SJCRH30 (cell line): ENCODE measurements around the gene BANF2. TPM values are rescaled to one million over a fixed set of nuclear protein-coding genes. Genes with fewer than 3 reads are reported as not detected.
"Not testable (repeated sequence)": the region's sequence is repeated elsewhere in the genome, so short reads cannot be mapped to it uniquely, and the experiment has no call there.

Source experiments
- DNase-seq, 2 experiments: peaks; one replicate each; pipeline ENCODE4 v3.0.0-alpha.2; 2015 to 2020
- H3K27ac ChIP-seq: fragments of 250-450 bp; sonication (Bioruptor Pico); 2 replicates; pipeline ENCODE4 v1.5.1; 2020; ENCODE audit warnings: mild to moderate bottlenecking, moderate library complexity
- H3K27me3 ChIP-seq: fragments of 250-450 bp; sonication (Bioruptor Pico); 2 replicates; pipeline ENCODE4 v1.5.1; 2020; ENCODE audit warnings: mild to moderate bottlenecking, moderate library complexity
- H3K36me3 ChIP-seq: fragments of 250-450 bp; sonication (Bioruptor Pico); 2 replicates; pipeline ENCODE4 v1.5.1; 2020; ENCODE audit warnings: mild to moderate bottlenecking, moderate library complexity
- H3K4me1 ChIP-seq: fragments of 250-450 bp; sonication (Bioruptor Pico); 2 replicates; pipeline ENCODE4 v1.5.1; 2020; ENCODE audit warnings: mild to moderate bottlenecking, moderate library complexity
- H3K4me3 ChIP-seq: fragments of 250-450 bp; sonication (Bioruptor Pico); 2 replicates; pipeline ENCODE4 v1.5.1; 2020; ENCODE audit warnings: mild to moderate bottlenecking, moderate library complexity
- H3K9me3 ChIP-seq: fragments of 250-450 bp; sonication (Bioruptor Pico); replicated peaks from 2 replicates; pipeline ENCODE4 v1.5.1; 2020; ENCODE audit warnings: mild to moderate bottlenecking, moderate library complexity
- total RNA-seq: library from RNA; depleted of rRNA; stranded (reverse); fragments of >200 nt; shearing (Covaris generic); gene quantifications from 2 replicates; pipeline ENCODE4 v1.2.3, GENCODE V29; 2014

Gene BANF2
- total RNA-seq, 1 experiment from 2014 or later, result not detected

DNA sequence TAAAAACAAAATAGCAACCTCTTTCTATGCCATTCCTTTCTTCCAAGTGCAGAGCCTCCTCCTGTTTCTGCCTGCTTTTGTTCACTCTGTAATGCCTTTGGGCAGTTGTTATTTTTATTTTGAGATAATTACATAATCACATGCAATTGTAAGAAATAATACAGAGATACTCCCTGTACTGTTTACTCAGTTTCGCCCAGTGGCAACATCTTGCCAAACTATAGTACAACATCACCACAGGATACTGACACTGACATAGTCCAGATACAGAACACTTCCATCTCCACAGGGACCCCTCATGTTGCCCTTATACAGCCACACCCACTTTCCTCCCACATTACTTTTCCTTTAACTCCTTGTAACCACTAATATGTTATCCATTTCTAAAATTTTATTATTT, 59.7 kb downstream of the BANF2 start:
- no peaks in the 10 kb centered on the region for H3K9me3 ChIP-seq
- peaks cover 3% of the 10 kb centered on the region; the same call in 1 of the 2 replicates for H3K27me3 ChIP-seq
- H3K4me3 ChIP-seq, result no peak overlapping the region
- no peak for DNase-seq
- no peaks in the 10 kb centered on the region for H3K4me1 ChIP-seq
- no peaks in the 10 kb centered on the region for H3K36me3 ChIP-seq
- H3K27ac ChIP-seq, result no peak overlapping the region

DNA sequence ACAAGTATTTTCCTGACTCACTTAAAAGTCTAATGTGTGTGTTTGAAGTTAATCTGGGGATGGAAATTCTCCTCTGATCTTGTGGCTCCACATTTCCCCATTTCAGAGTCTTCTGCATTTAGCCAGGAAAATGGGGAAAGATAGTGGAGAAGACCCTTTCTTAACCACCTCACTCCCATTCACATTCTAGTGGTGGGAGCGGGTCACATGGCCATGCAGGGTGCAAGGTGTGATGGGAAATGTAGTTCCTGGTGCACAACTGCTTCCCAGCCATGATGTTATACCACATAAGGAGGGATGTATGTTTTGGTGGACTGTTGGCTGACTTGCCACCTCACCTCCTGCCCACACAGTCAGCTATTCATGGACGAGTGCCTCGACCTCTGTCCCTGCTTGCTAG, 61.8 kb downstream of the BANF2 start:
- Histone ChIP-seq H3K4me3 (no peak overlapping the region), H3K36me3 (no peaks in the 10 kb centered on the region), H3K27ac (no peak overlapping the region), H3K4me1 (no peaks in the 10 kb centered on the region), H3K9me3 (no peaks in the 10 kb centered on the region), H3K27me3 (no peaks in the 10 kb centered on the region; the same call in 1 of the 2 replicates)
- peak in 1 of 2 experiments; percentile 14 for DNase-seq

DNA sequence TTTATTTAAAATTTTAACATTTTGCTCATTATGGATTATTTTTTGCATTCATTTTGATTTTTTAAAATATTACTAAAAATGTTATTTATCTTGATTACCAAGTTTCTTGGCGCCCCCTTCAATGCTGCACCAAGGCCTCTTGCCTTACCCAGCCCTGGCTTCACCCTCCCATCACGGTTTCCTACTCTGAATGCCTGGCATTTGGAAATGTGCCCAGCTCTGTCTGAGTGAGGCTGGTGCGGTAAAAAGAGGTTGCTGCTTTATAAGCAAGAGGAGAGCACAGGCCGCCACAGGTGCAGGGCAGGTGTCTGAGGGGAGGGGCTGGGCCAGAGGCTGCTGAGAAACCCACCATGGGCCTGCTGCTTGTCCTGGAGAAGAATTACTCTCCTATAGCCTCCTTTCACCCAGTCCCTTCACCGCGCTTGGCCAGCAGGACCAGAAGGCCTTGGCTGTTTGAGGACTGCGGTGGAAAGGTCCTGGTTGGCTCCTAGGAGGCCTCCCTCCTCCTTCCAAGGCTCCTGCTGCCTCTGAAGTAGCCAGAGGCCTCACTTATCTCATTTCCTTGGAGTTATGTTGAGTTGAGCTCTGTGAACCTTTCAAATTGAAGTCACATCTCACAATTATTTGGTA, 62.6 kb downstream of the BANF2 start:
- Histone ChIP-seq H3K9me3 (no peaks in the 10 kb centered on the region), H3K27me3 (no peaks in the 10 kb centered on the region), H3K27ac (no peak overlapping the region), H3K36me3 (no peaks in the 10 kb centered on the region), H3K4me1 (no peaks in the 10 kb centered on the region), H3K4me3 (no peak overlapping the region)
- DNase-seq, result no peak

DNA sequence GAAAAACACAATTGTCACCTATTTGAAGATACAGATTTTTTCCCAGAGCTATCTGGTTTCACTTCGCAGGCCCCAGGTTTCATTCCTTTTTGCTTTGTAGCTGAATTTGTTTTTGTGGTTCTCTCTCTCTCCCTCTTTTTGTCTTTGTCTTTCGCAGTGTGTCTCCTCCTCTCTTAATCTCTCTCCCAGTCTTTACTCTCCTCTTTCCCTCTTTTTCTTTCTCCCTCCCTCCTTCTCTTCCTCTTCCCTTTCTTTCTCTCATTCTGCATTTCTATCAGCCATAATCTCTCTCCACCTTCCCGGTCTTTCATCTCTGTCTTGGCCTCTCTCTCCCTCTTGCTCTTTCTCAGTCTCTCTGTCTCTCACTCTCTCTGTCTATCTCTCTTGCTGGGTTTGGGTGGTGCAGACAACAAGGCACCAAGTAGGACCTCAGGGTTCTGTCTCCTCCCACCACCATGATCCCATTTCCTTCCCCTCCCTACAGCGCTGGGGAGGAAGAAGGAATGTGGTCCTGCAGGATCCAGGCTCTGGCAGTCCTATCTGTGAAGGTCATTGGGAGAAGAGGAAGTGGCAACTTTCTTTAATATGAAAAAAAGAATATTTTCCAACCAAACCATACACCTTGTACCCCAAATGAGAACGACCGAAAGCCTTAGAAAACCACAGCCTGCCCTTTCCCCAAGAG, 63.2 kb downstream of the BANF2 start:
- H3K27ac ChIP-seq, result no peak overlapping the region
- H3K27me3 ChIP-seq, result no peaks in the 10 kb centered on the region
- H3K36me3 ChIP-seq, result no peaks in the 10 kb centered on the region
- DNase-seq, result no peak
- H3K4me1 ChIP-seq, result no peaks in the 10 kb centered on the region
- no peaks in the 10 kb centered on the region for H3K9me3 ChIP-seq
- no peak overlapping the region for H3K4me3 ChIP-seq

DNA sequence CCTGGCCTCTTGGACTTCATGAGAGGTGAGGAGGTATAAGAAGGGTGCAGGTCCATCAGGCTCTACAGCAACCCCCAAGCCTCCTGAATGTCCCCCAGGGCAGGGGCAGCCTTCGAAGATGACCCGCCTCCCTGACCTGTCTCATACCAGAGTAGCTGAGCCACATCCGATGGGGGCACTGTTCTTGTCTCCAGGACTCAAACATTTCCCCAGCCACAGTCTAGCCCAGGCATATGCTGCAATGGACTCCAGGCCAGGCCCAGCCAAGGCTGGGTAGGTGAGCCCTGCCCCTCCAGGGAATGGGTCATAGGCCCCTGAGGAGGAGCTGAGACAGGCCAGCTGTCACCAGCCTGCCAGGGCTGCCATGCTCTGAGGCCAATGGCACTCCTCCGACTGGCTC, 65.3 kb downstream of the BANF2 start:
- Histone ChIP-seq H3K4me1 (no peaks in the 10 kb centered on the region), H3K27me3 (no peaks in the 10 kb centered on the region), H3K36me3 (no peaks in the 10 kb centered on the region), H3K9me3 (no peaks in the 10 kb centered on the region), H3K4me3 (no peak overlapping the region), H3K27ac (no peak overlapping the region)
- DNase-seq, result no peak

DNA sequence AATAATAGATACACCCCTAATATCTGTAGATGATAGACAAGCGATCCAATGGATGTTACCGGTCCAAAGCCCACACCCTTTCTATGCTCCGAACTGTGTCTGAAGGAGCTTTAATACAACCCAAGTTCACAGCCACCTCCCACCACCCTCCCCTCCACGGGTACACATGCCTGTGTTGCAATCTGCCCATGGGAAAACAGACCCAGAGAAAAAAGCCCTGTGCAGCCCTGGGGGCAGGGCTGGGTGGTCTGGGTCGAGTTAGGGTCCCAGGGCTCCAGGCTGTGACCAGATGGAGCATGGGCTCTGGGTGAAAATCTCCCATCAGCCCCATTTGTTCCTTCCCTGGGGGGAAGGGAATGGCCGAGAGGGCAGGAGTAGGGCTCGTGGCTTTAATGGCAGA, 65.8 kb downstream of the BANF2 start:
- no peak overlapping the region for H3K27ac ChIP-seq
- no peaks in the 10 kb centered on the region for H3K9me3 ChIP-seq
- no peak overlapping the region for H3K4me3 ChIP-seq
- H3K36me3 ChIP-seq, result no peaks in the 10 kb centered on the region
- no peak for DNase-seq
- H3K27me3 ChIP-seq, result no peaks in the 10 kb centered on the region
- no peaks in the 10 kb centered on the region for H3K4me1 ChIP-seq

DNA sequence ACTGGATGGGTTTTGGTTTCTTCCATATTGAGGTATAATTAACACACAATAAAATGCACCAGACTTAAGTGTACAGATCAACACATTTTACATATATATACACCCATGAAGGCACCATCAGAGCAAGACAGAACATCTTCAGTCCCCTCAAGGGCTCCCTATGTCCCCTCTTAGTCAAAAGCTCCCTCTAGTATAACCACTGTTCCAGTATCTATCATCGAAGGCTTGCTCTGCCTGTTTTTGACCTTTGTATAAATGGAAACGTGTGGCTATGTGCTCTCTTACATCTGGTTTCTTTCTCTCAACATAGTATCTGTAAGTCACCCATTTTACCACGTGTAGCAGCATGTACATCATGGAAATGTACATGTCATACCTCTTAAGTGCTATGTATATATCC, 66.5 kb downstream of the BANF2 start:
- H3K4me3 ChIP-seq, result no peak overlapping the region
- no peaks in the 10 kb centered on the region for H3K27me3 ChIP-seq
- no peaks in the 10 kb centered on the region for H3K4me1 ChIP-seq
- no peaks in the 10 kb centered on the region for H3K9me3 ChIP-seq
- no peak for DNase-seq
- H3K36me3 ChIP-seq, result no peaks in the 10 kb centered on the region
- H3K27ac ChIP-seq, result no peak overlapping the region

DNA sequence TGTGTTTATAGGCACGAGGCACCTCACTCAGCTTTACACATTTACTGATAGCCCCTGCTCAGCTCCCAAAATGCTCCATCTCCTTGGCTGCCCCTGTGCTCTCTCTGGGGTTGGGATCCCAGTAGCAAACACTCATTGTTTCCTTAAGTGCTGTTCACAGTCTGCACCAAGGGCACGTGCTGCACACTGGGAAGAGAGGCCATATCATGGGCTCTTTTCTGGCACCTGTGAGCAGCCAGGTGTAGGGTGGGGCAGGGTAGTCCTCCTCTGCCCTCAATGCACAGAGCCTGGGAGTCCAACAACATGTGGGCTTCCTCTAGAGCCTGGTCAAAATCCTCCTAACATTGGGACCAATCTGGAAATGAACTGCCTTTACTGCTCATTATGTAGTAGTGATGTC, 67.9 kb downstream of the BANF2 start:
- H3K27me3 ChIP-seq, result peaks cover under 1% of the 10 kb centered on the region; the same call in 1 of the 2 replicates
- H3K36me3 ChIP-seq, result no peaks in the 10 kb centered on the region
- H3K4me1 ChIP-seq, result no peaks in the 10 kb centered on the region
- no peak for DNase-seq
- H3K4me3 ChIP-seq, result no peak overlapping the region
- H3K9me3 ChIP-seq, result no peaks in the 10 kb centered on the region
- no peak overlapping the region for H3K27ac ChIP-seq

DNA sequence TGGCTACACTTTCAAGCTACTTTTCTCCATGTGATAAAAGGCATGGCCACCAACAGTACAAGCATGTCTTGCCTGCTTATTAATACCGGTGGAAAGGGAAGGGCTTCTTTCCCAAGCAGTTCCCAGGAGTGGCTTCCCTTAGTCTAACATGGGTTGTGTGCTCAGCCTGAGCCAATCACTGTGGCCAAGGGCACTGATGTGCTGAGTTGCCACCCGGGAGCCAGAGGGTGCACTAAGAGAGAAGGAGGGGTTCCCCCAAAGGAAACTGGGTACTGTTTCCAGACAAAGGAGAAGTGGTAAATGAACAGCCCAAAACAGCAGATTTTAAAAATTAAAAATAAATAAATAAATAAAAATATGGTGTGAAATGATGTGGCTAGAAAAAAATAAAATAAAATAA, 68.5 kb downstream of the BANF2 start:
- Histone ChIP-seq H3K36me3 (no peaks in the 10 kb centered on the region), H3K27ac (no peak overlapping the region), H3K4me1 (no peaks in the 10 kb centered on the region), H3K9me3 (no peaks in the 10 kb centered on the region), H3K4me3 (no peak overlapping the region), H3K27me3 (peaks cover 4% of the 10 kb centered on the region; the same call in 1 of the 2 replicates)
- DNase-seq, result no peak

DNA sequence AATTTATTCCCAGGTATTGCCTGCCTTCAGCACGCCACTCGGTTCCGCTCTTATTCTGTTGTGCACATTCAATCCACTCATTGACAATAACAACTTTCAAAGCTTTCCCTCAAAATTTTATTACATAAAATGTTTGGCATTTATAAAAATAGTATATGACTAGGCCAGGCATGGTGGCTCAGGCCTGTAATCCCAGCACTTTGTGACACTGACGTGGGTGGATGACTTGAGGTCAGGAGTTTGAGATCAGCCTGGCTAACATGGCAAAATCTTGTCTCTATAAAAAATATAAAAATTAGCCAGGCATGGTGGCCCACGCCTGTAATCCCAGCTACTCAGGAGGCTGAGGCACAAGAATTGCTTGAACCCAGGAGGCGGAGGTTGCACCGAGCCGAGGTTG, 70.0 kb downstream of the BANF2 start:
- H3K4me1 ChIP-seq, DNase-seq, H3K9me3 ChIP-seq, H3K4me3 ChIP-seq, H3K27ac ChIP-seq, H3K36me3 ChIP-seq, H3K27me3 ChIP-seq: not testable (repeated sequence)

DNA sequence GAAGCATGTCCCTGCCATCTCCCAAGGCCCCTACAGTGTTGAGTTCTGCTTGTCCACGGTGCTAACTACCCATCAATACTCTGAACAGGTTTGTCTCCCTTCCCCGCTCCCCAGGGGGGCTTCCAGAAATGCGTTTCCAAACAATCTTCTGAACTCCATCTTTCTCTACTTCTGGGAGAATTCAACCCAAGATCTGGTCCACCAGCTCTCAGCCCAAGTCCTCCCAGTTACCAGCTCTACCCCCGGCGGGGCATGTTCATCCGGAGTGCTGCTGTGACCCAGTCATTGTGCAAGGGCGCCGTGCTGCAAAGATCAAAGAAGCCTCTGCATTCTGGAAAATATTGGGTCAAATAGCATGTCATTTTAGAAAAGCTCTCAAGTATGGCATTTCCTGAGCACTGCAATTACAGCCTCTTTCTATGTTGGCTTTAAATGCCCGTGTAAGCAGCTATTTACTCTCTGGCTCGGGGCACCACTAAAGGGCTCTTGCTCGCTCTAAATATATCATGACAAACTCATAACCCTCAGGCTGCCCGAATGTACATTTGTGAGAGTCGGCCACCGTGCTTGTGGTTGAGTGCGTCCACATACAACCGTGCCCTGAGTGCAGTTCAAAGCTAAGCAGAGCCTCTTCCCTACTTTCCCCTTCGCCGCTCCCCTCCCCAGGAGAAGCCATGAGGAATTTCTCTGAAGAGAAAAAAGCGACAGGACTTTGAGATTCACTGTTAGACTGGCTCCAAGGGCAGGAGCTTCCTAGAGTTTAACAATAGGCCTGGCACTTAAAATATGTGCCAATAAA, 71.6 kb downstream of the BANF2 start:
- Histone ChIP-seq H3K4me1 (no peaks in the 10 kb centered on the region), H3K27me3 (peaks cover 4% of the 10 kb centered on the region; the same call in 1 of the 2 replicates), H3K36me3 (no peaks in the 10 kb centered on the region), H3K4me3 (no peak overlapping the region), H3K9me3 (no peaks in the 10 kb centered on the region), H3K27ac (no peak overlapping the region)
- DNase-seq, result no peak

DNA sequence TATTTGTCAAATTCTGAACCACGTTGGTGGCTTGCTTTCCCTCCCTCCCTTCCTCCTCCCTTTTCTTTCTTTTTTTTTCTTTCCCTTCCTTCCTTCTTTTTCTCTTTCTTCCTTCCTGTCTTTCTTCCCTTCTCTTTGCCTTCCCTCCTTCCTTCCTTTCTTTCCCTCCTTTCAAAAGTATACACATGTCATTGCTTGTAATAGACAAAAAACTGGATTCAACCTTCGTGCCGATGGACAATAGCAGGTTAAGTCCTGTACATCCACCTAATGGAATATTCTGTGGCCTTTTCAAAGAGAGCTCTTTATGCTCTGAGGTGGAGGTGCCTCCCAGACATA, 72.2 kb downstream of the BANF2 start:
- H3K9me3 ChIP-seq, result no peaks in the 10 kb centered on the region
- DNase-seq, result no peak
- H3K4me3 ChIP-seq, result no peak overlapping the region
- no peaks in the 10 kb centered on the region for H3K36me3 ChIP-seq
- H3K4me1 ChIP-seq, result no peaks in the 10 kb centered on the region
- H3K27me3 ChIP-seq, result peaks cover 4% of the 10 kb centered on the region; the same call in 1 of the 2 replicates
- no peak overlapping the region for H3K27ac ChIP-seq

DNA sequence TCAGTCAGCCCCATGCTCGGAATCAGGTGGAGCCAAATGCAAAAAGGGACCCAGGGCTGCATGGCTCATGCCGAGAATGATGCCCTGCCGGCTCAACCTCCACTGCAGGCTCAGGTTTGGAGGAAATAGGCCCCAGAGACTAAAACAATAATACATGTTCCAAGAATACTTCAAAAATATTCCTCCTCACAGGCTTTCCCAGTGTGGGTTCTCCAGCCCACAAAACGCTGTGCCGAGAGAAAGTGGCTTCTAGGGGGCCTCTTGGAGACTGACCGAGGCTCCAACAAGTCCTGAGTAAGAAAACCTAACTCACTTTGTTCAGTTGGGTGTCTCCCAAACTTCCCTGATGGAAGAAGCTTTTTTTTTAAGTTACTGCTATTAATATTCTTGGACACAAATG, 73.9 kb downstream of the BANF2 start:
- Histone ChIP-seq H3K4me1 (no peaks in the 10 kb centered on the region), H3K36me3 (no peaks in the 10 kb centered on the region), H3K9me3 (no peaks in the 10 kb centered on the region), H3K27me3 (peaks cover 4% of the 10 kb centered on the region; the same call in 1 of the 2 replicates), H3K27ac (no peak overlapping the region), H3K4me3 (no peak overlapping the region)
- no peak for DNase-seq

DNA sequence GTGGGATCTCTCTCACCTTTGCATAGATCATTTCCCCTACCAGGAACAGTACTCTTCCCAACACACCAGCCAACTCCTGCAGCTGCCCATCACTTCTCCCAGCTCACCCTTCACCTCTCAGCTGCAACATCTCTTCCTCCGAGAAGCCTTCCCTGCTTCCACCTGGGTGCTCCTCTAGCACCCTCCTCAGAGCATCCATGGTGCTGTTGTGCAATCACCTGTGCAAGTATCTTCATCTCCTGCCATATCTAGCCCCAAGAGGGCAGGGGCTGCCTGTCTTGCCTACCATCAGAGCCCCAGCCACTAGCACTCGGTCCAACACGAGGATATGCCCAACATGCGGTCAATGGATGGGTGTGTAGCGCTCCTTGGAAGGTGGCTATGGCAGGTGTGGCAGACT, 75.8 kb downstream of the BANF2 start:
- Histone ChIP-seq H3K36me3 (no peaks in the 10 kb centered on the region), H3K27me3 (peaks cover 4% of the 10 kb centered on the region; the same call in 1 of the 2 replicates), H3K27ac (no peak overlapping the region), H3K4me1 (no peaks in the 10 kb centered on the region), H3K9me3 (no peaks in the 10 kb centered on the region), H3K4me3 (no peak overlapping the region)
- no peak for DNase-seq

DNA sequence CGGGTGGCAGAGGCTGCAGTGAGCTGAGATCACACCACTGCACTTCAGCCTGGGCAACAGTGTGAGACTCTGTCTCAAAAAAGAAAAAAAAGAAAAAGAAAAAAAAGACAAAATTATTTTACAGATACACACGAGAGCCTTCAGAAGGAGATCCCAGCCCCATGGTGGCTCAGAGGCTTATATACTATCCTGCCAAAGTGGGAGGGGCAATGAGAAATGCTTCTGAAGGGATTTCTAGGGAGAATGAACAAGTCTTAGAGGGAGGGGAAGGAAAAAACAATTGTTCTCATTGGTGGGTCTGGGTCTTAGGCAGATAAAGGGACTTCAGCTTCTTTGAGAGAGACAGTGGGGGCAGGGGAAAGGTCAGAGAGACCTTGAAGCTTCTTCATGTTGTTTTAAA, 76.8 kb downstream of the BANF2 start:
- no peaks in the 10 kb centered on the region for H3K36me3 ChIP-seq
- H3K27ac ChIP-seq, result no peak overlapping the region
- H3K4me1 ChIP-seq, result no peaks in the 10 kb centered on the region
- H3K9me3 ChIP-seq, result no peaks in the 10 kb centered on the region
- DNase-seq, result no peak
- H3K27me3 ChIP-seq, result peaks cover 4% of the 10 kb centered on the region; the same call in 1 of the 2 replicates
- no peak overlapping the region for H3K4me3 ChIP-seq
